ES-I3 (cell line): ENCODE data around the gene OR1K1.

Experiments used
- H3K36me3 ChIP-seq: 2 replicates; pipeline ENCODE4 v1.6.1; 2013; ENCODE audit warnings: mild to moderate bottlenecking, low read length, control low read depth, moderate library complexity; ENCODE audit not compliant: insufficient read depth
- H3K4me1 ChIP-seq: 2 replicates; pipeline ENCODE4 v1.6.1; 2013; ENCODE audit warnings: mild to moderate bottlenecking, control low read depth, low read length; ENCODE audit not compliant: insufficient read depth
- H3K9ac ChIP-seq: 2 replicates; pipeline ENCODE4 v1.6.1; 2013; ENCODE audit warnings: low read depth, mild to moderate bottlenecking, low read length, moderate library complexity
- H3K9me3 ChIP-seq: 2 replicates; pipeline ENCODE4 v1.6.1; 2013; ENCODE audit warnings: mild to moderate bottlenecking, low read length, moderate library complexity; ENCODE audit not compliant: control insufficient read depth, insufficient read depth

OR1K1 gene, protein sequence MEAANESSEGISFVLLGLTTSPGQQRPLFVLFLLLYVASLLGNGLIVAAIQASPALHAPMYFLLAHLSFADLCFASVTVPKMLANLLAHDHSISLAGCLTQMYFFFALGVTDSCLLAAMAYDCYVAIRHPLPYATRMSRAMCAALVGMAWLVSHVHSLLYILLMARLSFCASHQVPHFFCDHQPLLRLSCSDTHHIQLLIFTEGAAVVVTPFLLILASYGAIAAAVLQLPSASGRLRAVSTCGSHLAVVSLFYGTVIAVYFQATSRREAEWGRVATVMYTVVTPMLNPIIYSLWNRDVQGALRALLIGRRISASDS

DNA sequence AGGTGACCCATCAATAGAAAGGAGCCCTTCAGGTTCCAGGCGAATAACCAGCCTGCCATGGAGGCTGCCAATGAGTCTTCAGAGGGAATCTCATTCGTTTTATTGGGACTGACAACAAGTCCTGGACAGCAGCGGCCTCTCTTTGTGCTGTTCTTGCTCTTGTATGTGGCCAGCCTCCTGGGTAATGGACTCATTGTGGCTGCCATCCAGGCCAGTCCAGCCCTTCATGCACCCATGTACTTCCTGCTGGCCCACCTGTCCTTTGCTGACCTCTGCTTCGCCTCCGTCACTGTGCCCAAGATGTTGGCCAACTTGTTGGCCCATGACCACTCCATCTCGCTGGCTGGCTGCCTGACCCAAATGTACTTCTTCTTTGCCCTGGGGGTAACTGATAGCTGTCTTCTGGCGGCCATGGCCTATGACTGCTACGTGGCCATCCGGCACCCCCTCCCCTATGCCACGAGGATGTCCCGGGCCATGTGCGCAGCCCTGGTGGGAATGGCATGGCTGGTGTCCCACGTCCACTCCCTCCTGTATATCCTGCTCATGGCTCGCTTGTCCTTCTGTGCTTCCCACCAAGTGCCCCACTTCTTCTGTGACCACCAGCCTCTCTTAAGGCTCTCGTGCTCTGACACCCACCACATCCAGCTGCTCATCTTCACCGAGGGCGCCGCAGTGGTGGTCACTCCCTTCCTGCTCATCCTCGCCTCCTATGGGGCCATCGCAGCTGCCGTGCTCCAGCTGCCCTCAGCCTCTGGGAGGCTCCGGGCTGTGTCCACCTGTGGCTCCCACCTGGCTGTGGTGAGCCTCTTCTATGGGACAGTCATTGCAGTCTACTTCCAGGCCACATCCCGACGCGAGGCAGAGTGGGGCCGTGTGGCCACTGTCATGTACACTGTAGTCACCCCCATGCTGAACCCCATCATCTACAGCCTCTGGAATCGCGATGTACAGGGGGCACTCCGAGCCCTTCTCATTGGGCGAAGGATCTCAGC lies at the start of gene OR1K1:
TSS of gene OR1K1 (plus strand) at position 58 of the 995 bp plus-strand sequence. CDS start at position 58, 0 bp downstream.
- Histone ChIP-seq H3K9me3 (no peaks in the 10 kb centered on the region), H3K9ac (no peak within 1 kb of the TSS), H3K36me3 (no peaks in the 10 kb centered on the region), H3K4me1 (no peaks in the 10 kb centered on the region)

- H3K4me1 ChIP-seq = no peaks in the 10 kb centered on the region
- no peaks in the 10 kb centered on the region for H3K36me3 ChIP-seq
- H3K9me3 ChIP-seq = peaks cover 3% of the 10 kb centered on the region; the same call in 1 of the 2 replicates
- H3K9ac ChIP-seq = no peak overlapping the region
Observed at GRCh38 chr9:122754825-122755224, 45.1 kb upstream of the OR1K1 start.

DNA sequence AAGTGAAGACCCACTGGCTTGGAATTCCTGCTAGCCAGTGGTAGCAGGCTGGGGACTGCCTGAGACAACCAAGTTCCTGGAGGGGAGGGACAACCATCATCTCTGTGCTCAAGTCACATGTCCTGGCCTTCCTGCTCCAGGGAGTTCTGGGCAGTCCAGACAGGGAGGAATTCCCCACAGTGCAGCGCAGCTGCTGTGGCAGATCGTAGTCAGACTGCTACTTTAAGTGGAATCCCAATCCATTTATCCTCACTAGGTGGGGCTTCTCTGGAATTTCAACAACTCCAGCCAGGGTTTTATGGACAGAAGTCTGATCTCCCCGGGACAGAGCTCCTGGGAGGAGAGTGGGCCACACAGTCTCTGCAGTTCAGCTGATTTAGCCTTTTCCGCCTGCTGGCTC lies 32.1 kb upstream of the OR1K1 start:
- H3K36me3 ChIP-seq = no peaks in the 10 kb centered on the region
- H3K9me3 ChIP-seq = no peaks in the 10 kb centered on the region
- no peaks in the 10 kb centered on the region for H3K4me1 ChIP-seq
- no peak overlapping the region for H3K9ac ChIP-seq

GRCh38 chr9:122777052-122777451 lies 22.9 kb upstream of the OR1K1 start:
- no peak overlapping the region for H3K9ac ChIP-seq
- no peaks in the 10 kb centered on the region; the same call in 1 of the 2 replicates for H3K9me3 ChIP-seq
- H3K4me1 ChIP-seq = peaks cover 7% of the 10 kb centered on the region; the same call in 1 of the 2 replicates
- H3K36me3 ChIP-seq = no peaks in the 10 kb centered on the region

- Histone ChIP-seq H3K36me3 (no peaks in the 10 kb centered on the region), H3K9me3 (no peaks in the 10 kb centered on the region; the same call in 1 of the 2 replicates), H3K4me1 (peaks cover 7% of the 10 kb centered on the region; the same call in 1 of the 2 replicates), H3K9ac (no peak overlapping the region)
Observed at GRCh38 chr9:122777935-122778627, 21.8 kb upstream of the OR1K1 start.

DNA sequence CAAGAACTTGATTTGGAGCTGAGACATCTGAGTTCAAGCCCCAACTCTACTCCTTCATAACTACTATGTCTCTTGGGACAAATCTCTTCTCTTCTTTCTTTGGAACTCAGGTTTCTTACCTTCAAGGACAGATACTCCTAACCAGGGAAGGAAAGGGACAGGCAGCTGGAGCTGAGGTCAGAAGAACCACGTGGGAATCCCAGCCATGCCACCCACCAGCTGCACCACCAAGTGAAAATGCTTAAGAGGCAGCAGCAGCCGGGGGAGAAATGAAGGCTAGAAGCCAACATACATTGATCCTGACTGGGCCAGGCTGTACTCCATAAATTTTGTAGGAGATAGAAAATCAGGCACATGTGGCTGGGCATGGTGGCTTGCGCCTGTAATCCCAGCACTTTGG lies 20.7 kb upstream of the OR1K1 start:
- H3K9me3 ChIP-seq = no peaks in the 10 kb centered on the region; the same call in 1 of the 2 replicates
- H3K4me1 ChIP-seq = peaks cover 7% of the 10 kb centered on the region; the same call in 1 of the 2 replicates
- H3K36me3 ChIP-seq = no peaks in the 10 kb centered on the region
- no peak overlapping the region for H3K9ac ChIP-seq

- H3K36me3 ChIP-seq = no peaks in the 10 kb centered on the region
- H3K4me1 ChIP-seq = peaks cover 7% of the 10 kb centered on the region; the same call in 1 of the 2 replicates
- no peaks in the 10 kb centered on the region for H3K9me3 ChIP-seq
- H3K9ac ChIP-seq = no peak overlapping the region
Observed at GRCh38 chr9:122780026-122780425, 19.9 kb upstream of the OR1K1 start.

GRCh38 chr9:122781671-122782070 lies 18.3 kb upstream of the OR1K1 start:
- peaks cover 7% of the 10 kb centered on the region; the same call in 1 of the 2 replicates for H3K4me1 ChIP-seq
- H3K9me3 ChIP-seq = no peaks in the 10 kb centered on the region
- H3K36me3 ChIP-seq = no peaks in the 10 kb centered on the region
- no peak overlapping the region for H3K9ac ChIP-seq

DNA sequence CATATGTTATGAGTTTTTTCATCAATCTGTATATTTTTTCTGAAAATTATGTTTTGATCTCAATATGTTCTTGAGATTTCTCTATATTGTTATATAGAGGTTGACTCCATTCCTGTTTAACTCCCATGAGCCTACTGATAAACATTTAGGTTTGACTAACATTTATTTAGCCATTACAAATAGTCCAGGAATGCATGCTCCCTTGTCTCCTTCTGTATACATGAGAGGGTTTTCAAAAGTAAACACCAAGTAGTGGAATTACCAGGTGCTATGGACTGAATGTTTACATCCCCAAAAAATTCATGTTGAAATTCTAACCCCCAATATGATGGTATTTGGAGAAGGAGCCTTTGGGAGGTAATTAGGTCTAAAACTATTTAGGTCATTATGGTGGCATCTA lies 14.7 kb upstream of the OR1K1 start:
- Histone ChIP-seq H3K36me3 (no peaks in the 10 kb centered on the region), H3K9ac (no peak overlapping the region), H3K4me1 (no peaks in the 10 kb centered on the region), H3K9me3 (no peaks in the 10 kb centered on the region)

GRCh38 chr9:122786338-122786737 lies 13.6 kb upstream of the OR1K1 start:
- Histone ChIP-seq H3K9ac (no peak overlapping the region), H3K9me3 (no peaks in the 10 kb centered on the region), H3K36me3 (no peaks in the 10 kb centered on the region), H3K4me1 (no peaks in the 10 kb centered on the region)

GRCh38 chr9:122788831-122789230 lies 11.1 kb upstream of the OR1K1 start, which contains the start of gene OR5C1:
TSS of gene OR5C1 (plus strand) at chr9:122788933. CDS start at chr9:122788933, 0 bp downstream.
- Histone ChIP-seq H3K9me3 (no peaks in the 10 kb centered on the region), H3K36me3 (no peaks in the 10 kb centered on the region), H3K4me1 (no peaks in the 10 kb centered on the region), H3K9ac (no peak within 1 kb of the TSS)

- Histone ChIP-seq H3K9me3 (no peaks in the 10 kb centered on the region), H3K36me3 (no peaks in the 10 kb centered on the region), H3K4me1 (no peaks in the 10 kb centered on the region), H3K9ac (no peak overlapping the region)
Observed at GRCh38 chr9:122789256-122790046, 10.5 kb upstream of the OR1K1 start.

GRCh38 chr9:122791872-122792669 lies 7.9 kb upstream of the OR1K1 start:
- Histone ChIP-seq H3K9ac (no peak overlapping the region), H3K9me3 (no peaks in the 10 kb centered on the region), H3K36me3 (no peaks in the 10 kb centered on the region), H3K4me1 (no peaks in the 10 kb centered on the region)
